Eye (tissue), 1 donor: ENCODE results near the gene CCDC63.
A peak's percentile ranks its signal among the peaks of the same experiment; 100 is the strongest.

Experiments used
- DNase-seq: peaks from one replicate; pipeline ENCODE4 v3.0.0-alpha.2; 2015

The CCDC63 gene

DNA sequence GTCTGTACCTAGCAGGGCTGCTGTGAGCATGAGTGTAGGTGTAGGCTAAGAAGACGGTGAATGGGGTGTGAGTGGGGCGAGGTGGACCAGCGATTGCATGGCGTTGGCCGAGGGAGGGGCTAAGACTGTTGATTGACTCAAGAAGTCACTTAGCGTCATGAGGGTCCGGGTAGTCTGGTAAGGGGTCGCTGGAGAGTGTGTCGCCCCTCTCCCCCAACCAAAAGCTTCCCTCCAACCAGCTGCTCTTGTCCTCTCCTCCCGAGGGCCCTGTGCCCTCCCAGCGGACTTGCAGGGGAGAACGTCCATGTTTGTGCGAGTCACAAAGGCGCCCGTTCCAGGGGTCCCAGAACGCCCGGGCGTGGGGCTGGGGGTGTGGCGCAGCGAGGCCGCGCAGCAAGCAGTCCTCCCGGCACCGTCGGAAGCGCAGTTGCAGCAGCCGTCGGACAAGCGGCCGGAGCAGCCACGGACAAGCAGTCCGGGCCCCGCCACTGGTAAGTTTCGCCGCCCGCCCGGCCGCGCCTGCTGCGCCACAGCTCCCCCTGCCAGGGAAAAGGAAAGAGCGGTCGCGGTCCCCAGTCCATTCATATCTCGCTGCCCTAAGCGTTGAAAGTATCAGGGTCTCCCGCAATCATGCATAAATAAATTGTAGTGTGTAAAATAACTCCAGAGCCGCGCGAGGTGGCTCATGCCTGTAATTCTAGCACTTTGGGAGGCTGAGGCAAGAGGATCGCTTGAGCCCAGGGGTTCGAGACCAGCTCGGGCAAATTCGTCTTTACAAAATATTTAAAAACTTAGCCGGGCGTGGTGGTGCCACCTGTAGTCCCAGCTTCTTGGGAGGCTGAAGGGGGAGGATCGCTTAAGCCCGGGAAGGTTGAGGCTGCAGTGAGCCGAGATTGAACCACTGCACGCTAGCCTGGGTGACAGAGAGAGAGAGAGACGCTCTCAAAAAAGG lies at the start of gene CCDC63:
CCDC63 (plus strand) TSS at position 373 of the 952 bp plus-strand sequence. CDS start 5,968 bp downstream, outside the sequence.
- peak; percentile 82 for DNase-seq

DNA sequence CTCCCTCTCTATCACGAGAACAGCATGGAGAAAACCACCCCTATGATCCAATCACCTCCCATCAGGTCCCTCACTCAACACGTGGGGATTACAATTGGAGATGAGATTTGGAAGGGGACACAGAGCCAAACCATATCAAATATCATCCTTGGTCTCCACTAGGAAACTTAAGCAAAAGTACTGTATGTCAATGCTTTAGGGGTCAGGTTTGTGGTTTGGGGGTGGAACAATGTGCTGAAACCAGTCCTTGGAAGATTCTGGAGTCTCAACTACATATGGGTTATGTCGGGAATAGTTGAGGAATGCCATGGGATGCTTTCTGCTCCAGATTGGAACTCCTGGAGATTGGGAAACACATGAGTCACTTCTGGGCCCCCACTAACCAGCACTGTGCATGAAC lies 48.3 kb upstream of the CCDC63 start:
- no peak for DNase-seq

DNA sequence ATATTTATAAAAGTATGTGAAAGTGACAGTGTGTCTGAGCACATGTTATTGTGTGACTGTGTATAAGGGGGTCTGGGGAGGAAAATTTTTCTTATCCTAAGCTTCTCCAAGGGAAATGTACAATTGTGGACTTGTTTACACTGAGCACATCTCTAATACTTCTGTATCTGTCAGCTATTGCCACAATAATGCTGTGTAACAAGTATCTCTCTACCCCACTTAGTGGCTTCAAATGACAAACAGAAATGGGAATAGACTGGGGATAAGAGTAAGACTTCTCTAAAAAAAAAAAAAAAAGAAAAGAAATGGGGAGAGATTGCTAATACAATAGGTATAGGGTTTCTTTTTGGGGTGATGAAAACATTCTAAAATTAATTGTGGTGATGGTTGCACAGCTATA lies 44.3 kb upstream of the CCDC63 start:
- no peak for DNase-seq

DNA sequence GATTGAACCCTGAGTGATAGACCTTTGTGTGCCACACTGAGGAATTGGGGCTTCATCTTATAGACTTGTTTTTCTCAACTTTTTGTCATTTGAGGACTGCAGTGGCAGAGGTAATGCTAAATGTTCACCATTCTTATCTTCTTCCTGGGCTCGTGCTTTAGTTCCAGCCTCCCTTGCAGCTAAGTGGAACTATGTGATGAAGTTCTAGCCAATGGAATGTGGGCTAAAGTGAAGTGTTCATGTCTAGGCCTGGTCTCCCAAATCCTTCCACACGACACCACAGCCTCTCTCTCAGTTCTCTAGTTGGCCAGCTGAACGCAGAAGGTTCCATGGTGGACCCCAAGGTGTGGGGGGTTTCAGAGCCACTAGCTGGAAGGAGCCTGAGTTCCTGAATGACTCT lies 42.4 kb upstream of the CCDC63 start:
- DNase-seq = no peak

DNA sequence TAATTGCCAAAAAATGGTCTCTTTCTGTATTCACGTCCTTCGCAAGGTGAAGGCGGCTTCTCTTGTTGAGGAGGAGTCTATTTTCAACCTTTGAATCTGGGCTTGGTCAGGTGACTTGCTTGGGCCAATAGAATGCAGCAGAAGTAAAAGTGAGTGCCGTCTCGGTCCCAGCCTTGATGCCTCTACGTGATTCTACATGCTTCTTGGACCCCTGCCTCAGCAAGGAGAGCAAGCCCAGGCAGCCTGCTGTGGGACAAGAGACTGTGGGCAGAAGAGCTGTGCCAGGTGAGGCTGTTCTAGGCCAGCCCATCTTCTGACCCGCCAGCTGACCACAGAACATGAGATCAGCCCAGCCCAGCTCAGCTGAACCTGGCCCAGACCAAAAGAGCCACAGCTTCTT lies 39.1 kb upstream of the CCDC63 start:
- DNase-seq = no peak

DNA sequence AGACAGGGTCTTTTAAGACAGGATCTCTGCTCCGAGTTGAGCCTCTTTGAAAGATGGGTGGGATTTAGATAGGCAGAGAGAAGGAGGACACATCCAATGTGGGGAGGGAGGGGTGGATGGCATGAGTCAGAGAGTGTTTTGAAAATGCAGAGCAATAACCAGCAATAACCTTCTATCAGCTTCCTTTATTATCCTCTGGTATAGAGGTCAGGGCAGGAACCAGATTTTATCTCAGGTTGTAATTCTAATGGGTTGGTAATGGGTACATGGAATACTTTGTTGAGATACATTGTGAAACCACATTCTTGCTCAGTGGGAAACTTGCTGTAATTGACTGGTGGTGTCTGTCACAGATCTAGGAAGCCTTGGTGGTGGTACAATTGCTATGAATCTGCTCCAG lies 37.6 kb upstream of the CCDC63 start:
- no peak for DNase-seq

DNA sequence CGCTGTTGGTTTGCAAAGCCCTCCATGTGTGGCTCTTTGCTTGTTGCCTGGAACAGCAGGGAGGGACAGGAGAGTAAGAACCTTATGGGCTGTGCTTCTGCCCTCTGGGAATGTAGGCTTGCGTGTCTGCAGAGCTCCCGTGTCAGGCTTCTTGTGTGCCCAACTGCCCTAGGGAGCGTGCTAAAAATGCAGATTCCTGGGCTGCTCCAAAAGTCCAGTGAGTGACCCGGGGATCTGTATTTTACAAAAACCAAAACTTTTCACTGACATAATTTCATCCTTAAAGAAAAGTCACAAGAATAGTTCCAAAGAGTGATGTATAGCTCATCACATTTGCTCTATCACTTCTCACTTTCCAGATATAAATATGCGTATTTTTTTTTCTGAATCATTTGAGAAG lies 34.8 kb upstream of the CCDC63 start:
- DNase-seq = no peak

DNA sequence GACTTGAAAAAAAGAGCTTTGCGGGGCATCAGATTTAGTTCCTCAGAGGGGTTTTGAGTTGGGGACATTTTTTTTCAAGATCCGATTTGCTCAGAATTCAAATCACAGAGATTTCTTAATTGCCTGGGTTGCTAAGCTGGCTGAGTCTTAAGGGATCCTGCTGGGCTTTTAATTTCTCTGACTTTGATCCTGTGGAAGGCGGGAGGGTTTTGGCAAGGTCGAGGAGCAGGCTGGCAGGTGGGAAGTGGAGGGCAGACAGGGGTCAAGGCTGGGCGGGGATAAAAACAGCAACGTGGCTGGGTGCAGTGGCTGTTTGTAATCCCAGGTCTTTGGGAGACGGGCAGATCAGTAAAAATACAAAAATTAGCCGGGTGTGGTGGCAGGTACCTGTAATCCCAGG lies 33.5 kb upstream of the CCDC63 start:
- peak; percentile 55 for DNase-seq

DNA sequence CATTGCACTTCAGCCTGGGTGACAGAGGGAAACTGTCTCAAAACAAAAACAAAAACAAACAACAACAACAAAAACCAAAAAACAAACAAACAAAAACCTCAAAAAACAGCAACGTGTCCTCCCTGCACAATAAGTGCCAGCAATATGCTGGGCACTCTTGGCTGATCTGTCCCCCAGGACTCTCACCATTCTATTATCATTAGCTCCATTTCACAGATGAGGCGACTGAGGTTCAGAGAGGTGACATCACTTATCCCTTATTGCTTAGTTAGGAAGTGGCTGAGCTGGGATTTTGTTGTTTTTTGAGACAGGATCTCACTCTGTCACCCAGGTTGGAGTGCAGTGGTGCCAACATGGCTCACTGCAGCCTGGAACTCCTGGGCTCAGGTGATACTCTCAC lies 33.0 kb upstream of the CCDC63 start:
- no peak for DNase-seq

DNA sequence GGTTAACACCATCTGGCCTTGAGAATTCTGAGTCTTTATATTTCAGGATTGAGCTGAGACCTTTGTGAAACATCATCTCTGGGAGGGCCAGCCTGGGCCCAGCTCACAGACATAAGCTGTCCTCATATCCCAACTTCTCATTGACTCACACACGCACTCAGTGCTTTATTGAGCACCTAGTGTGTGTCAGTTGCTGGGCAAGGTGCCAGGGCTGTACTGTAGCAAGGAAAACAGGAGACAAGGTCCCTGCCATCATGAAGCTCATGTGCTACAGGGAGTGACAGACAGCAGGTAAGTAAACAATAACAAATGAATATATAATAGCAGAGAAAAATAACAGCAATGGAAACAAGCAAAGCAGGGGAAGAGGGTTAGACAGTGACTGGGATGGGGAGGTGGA lies 30.5 kb upstream of the CCDC63 start:
- DNase-seq = no peak

DNA sequence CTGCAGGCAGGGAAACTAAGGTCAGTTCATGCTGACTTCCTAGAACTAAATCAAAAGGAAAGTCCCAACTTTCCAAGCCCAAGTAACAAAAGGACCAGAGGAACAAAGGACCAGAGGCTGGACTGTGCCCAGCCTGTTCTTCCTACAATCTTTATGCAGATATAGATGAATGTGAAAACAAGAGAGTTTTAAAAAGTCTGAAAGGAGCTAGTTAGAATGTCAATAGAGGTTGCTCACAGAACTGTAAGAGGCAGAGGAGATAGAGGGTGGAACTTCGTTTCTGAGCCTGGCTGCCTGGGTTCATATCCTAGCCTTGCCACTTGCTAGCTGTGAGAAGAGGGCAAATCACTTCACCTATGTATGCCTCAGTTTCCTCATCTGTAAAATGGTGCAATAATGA lies 30.0 kb upstream of the CCDC63 start:
- DNase-seq = no peak

DNA sequence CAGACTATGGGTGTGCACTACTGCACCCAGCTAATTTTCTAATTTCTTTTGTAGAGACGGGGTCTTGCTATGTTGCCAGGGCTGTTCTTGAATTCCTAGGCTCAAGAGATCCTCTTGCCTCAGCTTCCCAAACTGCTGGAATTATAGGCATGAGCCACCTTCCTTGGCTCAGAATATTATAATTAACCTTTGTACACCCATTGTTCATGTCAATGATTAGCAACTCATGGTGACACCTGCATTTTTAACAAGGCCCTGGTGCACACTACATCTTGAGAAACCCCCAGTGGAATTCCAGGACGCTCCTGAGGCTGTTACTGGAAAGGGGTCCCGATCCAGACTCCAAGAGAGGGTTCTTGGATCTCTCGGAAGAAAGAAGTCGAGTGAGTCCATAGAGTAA lies 28.3 kb upstream of the CCDC63 start:
- no peak for DNase-seq

DNA sequence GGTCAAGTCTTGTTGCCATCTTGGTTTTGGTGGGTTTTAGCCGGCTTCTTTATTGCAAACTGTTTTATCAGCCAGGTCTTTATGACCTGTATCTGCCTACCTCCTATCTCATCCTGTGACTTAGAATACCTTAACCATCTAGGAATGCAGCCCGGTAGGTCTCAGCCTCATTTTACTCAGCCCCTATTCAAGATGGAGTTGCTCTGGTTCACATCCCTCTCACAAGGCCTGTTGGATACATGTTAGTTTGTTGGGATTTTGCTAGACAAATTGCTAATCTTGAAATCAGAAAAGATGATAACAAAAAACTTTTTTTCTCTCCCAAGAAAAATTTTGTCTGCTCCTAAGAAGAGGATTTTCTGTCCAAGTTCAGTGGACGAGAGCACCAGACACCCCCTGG lies 27.6 kb upstream of the CCDC63 start:
- DNase-seq = no peak

DNA sequence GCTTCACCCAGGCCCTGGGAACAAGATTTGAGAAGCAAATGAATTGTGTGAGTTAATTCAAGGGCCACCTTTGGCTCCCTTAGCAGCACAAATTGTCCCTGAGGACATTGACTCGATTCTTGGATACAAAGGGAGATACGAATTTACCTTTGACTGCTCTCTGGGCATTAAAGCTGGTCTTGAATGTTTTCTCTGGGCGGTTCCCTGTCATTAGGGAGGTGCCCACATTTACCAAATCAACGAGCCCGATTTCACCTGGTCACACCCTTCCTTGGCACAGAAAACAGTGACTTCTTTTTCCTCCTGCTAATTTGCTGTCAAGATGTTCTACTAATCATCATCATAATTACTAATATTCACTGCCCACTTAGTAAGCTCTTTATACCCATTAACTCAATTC lies 27.1 kb upstream of the CCDC63 start:
- no peak for DNase-seq

DNA sequence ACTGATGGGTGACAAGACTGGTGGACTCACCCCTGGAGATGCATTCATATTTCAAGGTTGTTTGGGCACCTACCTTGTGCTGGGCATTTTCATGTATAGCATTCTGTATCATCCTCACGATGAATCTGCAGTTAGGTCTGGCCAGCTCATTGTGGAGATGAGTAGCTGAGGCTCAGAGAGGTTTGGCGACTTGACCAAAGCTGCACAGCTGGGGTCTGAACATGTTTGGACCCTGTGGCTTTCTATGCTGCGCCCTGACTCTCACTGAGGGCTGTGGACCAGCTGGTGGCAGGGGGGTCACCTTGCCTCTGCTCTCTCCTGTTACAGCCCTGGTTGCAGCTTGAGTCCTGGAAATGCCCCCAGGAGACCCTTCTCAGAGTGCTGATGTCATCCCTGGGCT lies 24.9 kb upstream of the CCDC63 start:
- peak; percentile 31 for DNase-seq

DNA sequence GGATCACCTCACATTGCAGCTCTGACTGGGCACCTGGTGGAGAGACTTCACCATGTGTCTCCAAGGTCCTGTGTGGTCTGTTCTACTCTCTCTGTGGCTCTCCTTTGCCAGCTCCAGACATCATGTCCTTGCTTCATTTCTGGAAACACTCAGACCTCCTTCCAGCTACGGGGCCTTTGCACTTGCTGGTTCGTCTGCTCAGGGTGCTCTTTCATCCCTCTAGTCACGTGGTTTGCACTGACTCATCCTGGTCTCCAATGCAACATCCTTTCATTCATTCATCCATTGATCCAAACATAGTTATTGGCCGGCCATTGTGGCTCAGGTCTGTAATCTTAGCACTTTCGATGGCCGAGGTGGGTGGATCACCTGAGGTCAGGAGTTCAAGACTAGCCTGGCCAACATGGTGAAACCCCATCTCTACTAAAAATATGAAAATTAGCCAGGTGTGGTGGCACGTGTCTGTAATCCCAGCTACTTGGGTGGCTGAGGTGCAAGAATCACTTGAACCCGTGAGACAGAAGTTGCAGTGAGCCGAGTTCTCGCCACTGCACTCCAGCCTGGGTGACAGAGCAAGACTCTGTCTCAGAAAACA lies 23.9 kb upstream of the CCDC63 start:
- DNase-seq = no peak

DNA sequence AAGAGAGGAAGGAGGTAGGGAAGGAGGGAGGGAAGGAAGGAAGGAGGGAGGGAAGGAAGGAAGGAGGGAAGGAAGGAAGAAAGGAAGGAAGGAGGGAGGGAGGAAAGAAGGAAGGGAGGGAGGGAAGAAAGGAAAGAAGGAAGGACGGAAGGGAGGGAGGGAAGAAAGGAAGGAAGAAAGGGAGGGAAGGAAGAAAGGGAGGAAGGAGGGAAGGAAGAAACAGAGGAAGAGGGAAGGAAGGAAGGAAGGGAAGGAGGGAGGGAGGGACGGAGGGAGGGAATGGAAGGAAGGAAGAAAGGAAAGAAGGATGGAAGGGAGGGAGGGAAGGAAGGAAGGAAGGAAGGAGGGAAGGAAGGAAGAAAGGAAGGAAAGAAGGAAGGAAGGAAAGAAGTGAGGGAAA lies 22.4 kb upstream of the CCDC63 start:
- DNase-seq = no peak

DNA sequence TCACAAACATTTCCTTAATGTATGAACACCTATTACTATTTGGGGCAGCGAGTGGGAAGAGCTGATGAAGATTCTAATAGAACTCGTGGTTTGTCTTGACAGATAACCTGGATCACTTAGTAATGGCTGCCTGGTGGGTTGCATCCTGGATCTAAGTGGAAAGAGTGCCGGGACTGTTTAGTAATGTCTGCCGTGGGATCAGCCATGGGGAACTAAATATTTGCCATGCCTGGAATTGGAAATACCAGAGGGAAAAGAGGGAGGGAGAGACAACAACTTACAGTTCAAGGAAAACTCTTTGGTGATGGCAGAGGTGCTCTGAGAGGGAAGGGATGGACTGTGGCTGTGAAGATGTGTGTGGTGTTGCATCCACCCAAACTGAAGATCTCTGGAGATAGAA lies 21.3 kb upstream of the CCDC63 start:
- DNase-seq = no peak

DNA sequence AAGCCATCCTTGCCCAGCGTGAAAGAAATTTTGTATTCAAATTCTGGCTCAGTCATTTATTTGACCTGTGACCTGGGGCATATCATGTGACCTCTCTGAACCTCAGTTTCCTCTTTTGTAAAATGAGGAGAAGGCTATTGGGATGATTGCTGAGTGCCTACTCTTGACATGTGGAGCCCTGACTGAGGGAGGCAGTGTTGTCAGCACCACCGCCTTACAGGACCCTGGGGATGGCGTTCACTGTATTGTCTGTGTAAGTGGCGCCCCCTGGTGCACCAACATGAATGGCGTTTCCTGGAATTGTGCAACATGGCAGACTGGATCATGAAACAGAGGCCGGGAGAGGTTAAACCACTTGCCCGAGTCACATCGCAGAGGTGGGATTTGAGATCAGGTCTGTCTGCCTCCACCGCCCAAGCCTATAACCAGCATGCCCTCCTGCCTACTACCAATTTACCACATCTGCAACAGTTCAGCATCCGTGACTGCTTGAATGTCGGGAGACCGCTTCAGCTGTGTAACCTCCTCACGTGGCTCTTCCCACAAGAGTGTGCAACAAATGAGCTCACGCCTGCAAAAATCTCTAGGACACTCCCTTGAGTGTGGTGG lies 20.1 kb upstream of the CCDC63 start:
- peak; percentile 94 for DNase-seq

DNA sequence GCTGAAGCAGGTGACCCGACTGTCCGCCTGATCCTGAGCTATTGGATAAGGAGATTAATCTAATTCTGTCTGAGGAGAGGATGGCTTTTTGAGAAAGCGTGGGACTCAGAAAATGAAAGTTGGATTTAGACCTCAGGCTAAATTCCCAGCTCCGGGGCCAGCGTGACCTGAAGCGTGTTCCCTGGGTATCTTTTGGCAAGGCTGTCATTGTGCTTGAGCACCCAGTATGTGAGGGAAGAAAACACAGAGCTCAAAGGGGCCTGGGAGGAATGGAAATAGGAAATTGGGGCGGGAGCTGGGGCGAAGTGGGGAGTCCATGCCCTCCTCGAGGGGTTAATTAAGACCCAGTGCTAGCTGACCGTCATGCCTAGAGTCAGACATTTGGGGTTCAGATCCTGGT lies 17.5 kb upstream of the CCDC63 start:
- no peak for DNase-seq

DNA sequence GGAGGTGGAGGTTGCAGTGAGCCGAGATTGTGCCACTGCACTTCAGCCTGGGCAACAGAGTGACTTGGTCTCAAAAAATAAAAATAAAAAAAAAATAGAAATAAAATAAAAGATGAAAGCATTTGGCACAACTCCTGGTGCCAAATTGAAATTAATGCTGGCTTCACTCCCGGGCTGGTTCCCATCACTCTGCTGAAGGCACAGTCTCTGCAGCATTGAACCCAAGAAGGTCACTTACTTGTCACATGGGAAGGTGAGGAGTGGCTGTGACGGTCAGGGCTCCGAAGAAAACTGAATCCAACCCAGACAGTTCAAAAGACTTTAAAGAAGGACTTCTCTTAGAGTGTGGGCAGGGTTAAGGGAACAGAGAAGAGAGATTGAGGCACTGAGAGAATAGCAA lies 10.5 kb upstream of the CCDC63 start:
- no peak for DNase-seq

DNA sequence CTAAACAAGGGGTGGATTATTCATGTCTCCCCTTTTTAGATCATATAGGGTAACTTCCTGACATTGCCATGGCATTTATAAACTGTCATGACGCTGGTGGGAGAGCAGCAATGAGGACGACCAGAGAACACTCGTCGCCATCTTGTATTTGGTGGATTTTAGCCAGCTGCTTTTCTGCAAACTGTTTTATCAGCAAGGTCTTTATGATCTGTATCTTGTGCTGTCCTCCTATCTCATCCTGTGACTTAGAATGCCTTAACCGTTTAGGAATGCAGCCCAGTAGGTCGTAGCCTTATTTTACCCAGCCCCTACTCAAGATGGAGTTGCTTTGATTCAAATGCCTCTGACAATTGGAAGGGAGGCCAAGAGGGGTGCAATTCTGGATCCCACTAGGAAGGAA lies 5.8 kb upstream of the CCDC63 start:
- DNase-seq = no peak

DNA sequence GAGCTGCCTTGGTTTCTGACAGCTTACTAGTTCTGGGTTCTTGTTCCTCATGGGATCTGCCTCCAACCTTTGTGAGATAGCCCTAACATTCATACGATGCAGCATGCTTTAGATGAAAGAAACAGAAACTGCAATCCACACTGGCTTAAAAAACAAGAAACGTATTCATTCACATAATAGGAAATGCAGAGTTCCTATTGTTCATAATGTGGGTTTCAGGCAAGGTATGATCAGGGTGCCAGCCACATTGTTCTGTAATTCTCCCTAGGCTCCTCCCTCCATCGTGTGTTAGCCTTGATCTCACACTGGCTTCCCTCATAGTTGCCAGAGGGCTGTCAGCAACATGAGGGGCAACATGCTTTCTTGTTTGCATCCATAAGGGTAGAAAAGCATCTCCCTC lies 2.7 kb upstream of the CCDC63 start:
- no peak for DNase-seq
